NB4 (cell line): Measurements from ENCODE around the gene TMEM151A.
A peak's percentile ranks its signal among the peaks of the same experiment; 100 is the strongest.

Experiments used
- DNase-seq: peaks from one replicate; pipeline ENCODE4 v3.0.0; 2010; ENCODE audit warnings: low read depth
- H3K4me3 ChIP-seq: one replicate; pipeline ENCODE4 v1.5.1; 2011; ENCODE audit warnings: mild to moderate bottlenecking, low read depth, low read length, moderate library complexity
- CTCF ChIP-seq: IDR thresholded peaks from one replicate; pipeline ENCODE4 v1.5.1; 2012; ENCODE audit warnings: low read depth, low read length
- MAX ChIP-seq: IDR thresholded peaks from 2 replicates; pipeline ENCODE4 v1.6.1; 2011; ENCODE audit warnings: low read depth, low read length
- MYC ChIP-seq: IDR thresholded peaks from 2 replicates; pipeline ENCODE4 v1.6.1; 2011; ENCODE audit warnings: low read depth, low read length
- POLR2A ChIP-seq: IDR thresholded peaks from 2 replicates; pipeline ENCODE4 v1.6.1; 2011; ENCODE audit warnings: mild to moderate bottlenecking; ENCODE audit not compliant: insufficient read length; ENCODE audit errors: extremely low read depth

TMEM151A gene

DNA sequence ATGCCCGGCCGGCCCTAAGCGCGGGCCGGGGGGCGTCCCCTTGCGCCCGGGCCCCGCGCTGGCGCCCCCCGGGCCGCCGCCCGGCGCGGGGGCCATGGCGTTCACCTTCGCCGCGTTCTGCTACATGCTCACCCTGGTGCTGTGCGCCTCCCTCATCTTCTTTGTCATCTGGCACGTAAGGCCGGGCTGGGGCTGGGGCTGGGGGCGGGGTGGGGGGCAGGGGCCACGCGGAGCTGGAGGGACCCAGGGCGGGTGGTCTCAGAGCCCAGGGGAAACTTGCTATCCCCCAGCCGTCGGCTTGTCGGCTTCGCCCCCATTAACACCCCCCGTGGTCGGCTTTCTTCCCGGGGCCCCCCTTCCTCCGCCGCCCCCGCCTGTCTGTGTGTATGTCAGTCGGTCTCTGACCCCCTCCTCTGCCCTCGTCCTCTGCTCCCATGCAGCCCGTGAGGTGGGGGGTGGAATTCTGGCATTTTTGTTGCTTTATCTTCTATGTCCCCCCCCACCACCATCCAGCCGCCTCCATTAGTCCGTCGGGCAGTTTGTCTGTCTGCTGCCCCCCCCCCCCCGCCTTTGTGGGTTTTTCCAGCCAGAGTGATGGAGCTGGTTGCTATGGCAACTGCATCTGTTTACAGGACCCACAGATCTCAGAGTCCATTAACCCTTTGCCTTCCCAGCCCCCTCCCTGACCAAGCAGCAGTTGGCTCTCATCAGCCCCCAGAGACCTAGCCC, 13.2 kb upstream of the TMEM151A start:
- no peak overlapping the region for H3K4me3 ChIP-seq

DNA sequence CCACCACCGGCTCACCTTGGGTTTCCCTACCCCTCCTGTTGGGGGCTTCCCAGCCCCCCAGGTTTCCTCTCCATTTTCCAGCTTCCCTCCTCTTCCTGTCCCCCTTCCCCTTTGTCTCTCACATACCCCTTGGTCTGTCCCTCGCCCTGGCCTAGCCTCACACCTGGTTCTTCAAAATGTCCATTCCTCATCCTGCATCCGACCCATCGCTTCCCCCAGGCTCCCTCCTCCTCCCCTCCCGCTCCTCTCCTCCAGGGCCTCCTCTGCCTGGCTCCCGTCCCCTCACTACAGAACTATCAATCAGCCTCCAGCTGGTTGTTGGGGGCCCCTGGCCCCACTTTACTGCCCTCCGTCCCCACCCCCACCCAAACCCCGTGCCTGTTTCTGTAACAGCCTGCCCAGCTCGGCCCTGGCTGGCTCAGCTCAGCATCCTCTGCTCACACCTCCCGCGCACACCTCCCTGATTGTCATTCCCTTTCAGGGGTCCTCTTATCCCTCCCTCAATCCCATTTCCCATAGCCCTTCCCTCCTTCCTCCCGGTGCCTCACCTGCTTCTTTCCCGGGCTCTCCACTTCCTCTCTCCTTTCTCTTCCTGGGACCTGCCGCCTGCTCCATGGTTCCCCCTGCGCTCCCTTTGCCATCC, 12.5 kb upstream of the TMEM151A start:
- TF ChIP-seq MYC, result no peak
- TF ChIP-seq CTCF, result no peak
- TF ChIP-seq POLR2A, result no peak
- no peak for TF ChIP-seq MAX
- no peak overlapping the region for H3K4me3 ChIP-seq
- no peak for DNase-seq

More for the DNA sequence above, 13.2 kb upstream of the TMEM151A start:
- TF ChIP-seq MAX, result no peak
- TF ChIP-seq CTCF, result no peak
- TF ChIP-seq MYC, result no peak
- TF ChIP-seq POLR2A, result no peak
- peak; percentile 43 for DNase-seq

GRCh38 chr11:66280428-66280827, 11.3 kb upstream of the TMEM151A start:
- no peak overlapping the region for H3K4me3 ChIP-seq
- DNase-seq, result no peak
- TF ChIP-seq MAX (no peak), POLR2A (no peak), CTCF (no peak), MYC (no peak)

- H3K4me3 ChIP-seq, result no peak overlapping the region
- TF ChIP-seq POLR2A, result no peak
- TF ChIP-seq MAX, result no peak
- no peak for TF ChIP-seq MYC
- no peak for TF ChIP-seq CTCF
- no peak for DNase-seq
Measured at GRCh38 chr11:66281001-66281400, 10.7 kb upstream of the TMEM151A start.

DNA sequence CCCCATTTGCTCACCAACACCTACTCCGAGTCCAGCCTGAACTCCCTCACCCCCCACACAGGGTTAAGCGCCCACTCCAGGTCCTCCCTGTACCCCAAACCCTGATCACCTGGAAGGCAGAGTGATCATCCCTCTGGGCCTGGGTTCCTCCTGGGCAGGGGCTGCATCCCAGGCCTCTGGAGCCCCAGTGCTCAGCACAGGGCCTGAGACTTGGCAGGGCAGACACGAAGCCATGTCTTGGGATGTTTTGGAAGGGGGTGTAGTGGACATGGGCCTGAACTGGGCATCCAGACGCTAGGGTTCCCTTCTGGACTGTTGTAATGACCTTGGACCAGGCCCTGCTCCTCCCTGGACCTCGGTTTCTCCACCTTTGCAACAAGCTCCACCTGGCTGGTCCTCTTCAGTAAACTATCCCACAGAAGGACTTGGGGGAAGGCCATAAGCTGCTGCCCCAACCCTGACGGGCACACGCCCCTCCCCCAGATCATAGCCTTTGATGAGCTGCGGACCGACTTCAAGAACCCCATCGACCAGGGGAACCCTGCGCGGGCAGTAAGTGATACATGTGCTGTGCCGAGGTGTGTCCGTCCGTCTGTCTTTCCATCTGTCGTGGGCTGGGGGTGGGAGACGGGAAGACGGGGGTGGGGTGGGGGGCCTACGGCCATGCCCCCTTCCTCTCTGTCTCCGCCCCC, 9.8 kb upstream of the TMEM151A start:
- TF ChIP-seq MAX, result no peak
- no peak overlapping the region for H3K4me3 ChIP-seq
- DNase-seq, result no peak
